Nephron (organoid): ENCODE data around the gene DAB1.
A peak's percentile ranks its signal among the peaks of the same experiment; 100 is the strongest.

Experiments used
- H3K27ac Mint-ChIP-seq, 3 experiments: 2 replicates each; pipeline ENCODE4 v1.8.0; 2020; ENCODE audit warnings: mixed read lengths in 3 of 3, mild to moderate bottlenecking in 2 of 3, moderate library complexity in 1 of 3
- H3K27me3 Mint-ChIP-seq: 2 replicates; pipeline ENCODE4 v1.8.0; 2021; ENCODE audit warnings: low read depth, mild to moderate bottlenecking, moderate library complexity, mixed read lengths
- H3K36me3 Mint-ChIP-seq: 2 replicates; pipeline ENCODE4 v1.8.0; 2020; ENCODE audit warnings: low read depth, mixed read lengths
- H3K4me1 Mint-ChIP-seq: 2 replicates; pipeline ENCODE4 v1.8.0; 2020; ENCODE audit warnings: mixed read lengths
- H3K4me3 Mint-ChIP-seq, 3 experiments: 2 replicates each; pipeline ENCODE4 v1.8.0; 2020; ENCODE audit warnings: mild to moderate bottlenecking in 3 of 3, mixed read lengths in 3 of 3, moderate library complexity in 2 of 3
- H3K9me3 Mint-ChIP-seq: 2 replicates; pipeline ENCODE4 v1.8.0; 2020; ENCODE audit warnings: mixed read lengths
- CTCF ChIP-seq, 3 experiments: fragments of 200-600 bp; sonication (generic); IDR thresholded peaks; one replicate each; pipeline ENCODE4 v1.5.0; 2021; ENCODE audit warnings: antibody characterized with exemption in 3 of 3; ENCODE audit not compliant: unreplicated experiment in 3 of 3

DAB1 gene

GRCh38 chr1:57381426-57381825 is 42.4 kb downstream of the DAB1 start:
- Mint-ChIP-seq H3K36me3 (no peaks in the 10 kb centered on the region), H3K9me3 (no peaks in the 10 kb centered on the region), H3K4me3 (no peak overlapping the region), H3K27ac (no peak overlapping the region), H3K4me1 (no peaks in the 10 kb centered on the region), H3K27me3 (no peaks in the 10 kb centered on the region)
- TF ChIP-seq CTCF (IDR thresholded peaks at IDR 0.05; ENCODE audit: unreplicated experiment in 3 of 3) = no peak

- peaks cover 4% of the 10 kb centered on the region for H3K4me1 Mint-ChIP-seq
- TF ChIP-seq CTCF (IDR thresholded peaks at IDR 0.05; ENCODE audit: unreplicated experiment in 3 of 3) = no peak
- no peaks in the 10 kb centered on the region for H3K9me3 Mint-ChIP-seq
- no peak overlapping the region for H3K27ac Mint-ChIP-seq
- H3K27me3 Mint-ChIP-seq = no peaks in the 10 kb centered on the region
- H3K4me3 Mint-ChIP-seq = no peak overlapping the region
- H3K36me3 Mint-ChIP-seq = no peaks in the 10 kb centered on the region
Measured at GRCh38 chr1:57380923-57381322, 42.9 kb downstream of the DAB1 start.

GRCh38 chr1:57378534-57378933 is 45.3 kb downstream of the DAB1 start:
- H3K27me3 Mint-ChIP-seq = no peaks in the 10 kb centered on the region

GRCh38 chr1:57377339-57378139 is 46.3 kb downstream of the DAB1 start:
- TF ChIP-seq CTCF (IDR thresholded peaks at IDR 0.05; ENCODE audit: unreplicated experiment in 3 of 3) = peak in 1 of 3 experiments; percentile 13
- Mint-ChIP-seq H3K27me3 (no peaks in the 10 kb centered on the region), H3K4me1 (peaks cover 6% of the 10 kb centered on the region), H3K27ac (no peak overlapping the region), H3K4me3 (no peak overlapping the region), H3K36me3 (no peaks in the 10 kb centered on the region), H3K9me3 (no peaks in the 10 kb centered on the region)

More at GRCh38 chr1:57378534-57378933, 45.3 kb downstream of the DAB1 start:
- no peak for TF ChIP-seq CTCF (IDR thresholded peaks at IDR 0.05; ENCODE audit: unreplicated experiment in 3 of 3)
- Mint-ChIP-seq H3K9me3 (no peaks in the 10 kb centered on the region), H3K27ac (no peak overlapping the region), H3K4me1 (peaks cover 6% of the 10 kb centered on the region), H3K4me3 (no peak overlapping the region), H3K36me3 (no peaks in the 10 kb centered on the region)

GRCh38 chr1:57376041-57376440 is 47.8 kb downstream of the DAB1 start:
- Mint-ChIP-seq H3K27ac (no peak overlapping the region), H3K4me1 (peaks cover 6% of the 10 kb centered on the region), H3K27me3 (no peaks in the 10 kb centered on the region), H3K36me3 (no peaks in the 10 kb centered on the region), H3K4me3 (no peak overlapping the region), H3K9me3 (no peaks in the 10 kb centered on the region)
- no peak for TF ChIP-seq CTCF (IDR thresholded peaks at IDR 0.05; ENCODE audit: unreplicated experiment in 3 of 3)

- Mint-ChIP-seq H3K27me3 (no peaks in the 10 kb centered on the region), H3K27ac (no peak overlapping the region)
- TF ChIP-seq CTCF (IDR thresholded peaks at IDR 0.05; ENCODE audit: unreplicated experiment in 3 of 3) = no peak
Measured at GRCh38 chr1:57369889-57370288, 54.0 kb downstream of the DAB1 start.

More at GRCh38 chr1:57369889-57370288, 54.0 kb downstream of the DAB1 start:
- H3K4me3 Mint-ChIP-seq = no peak overlapping the region
- H3K9me3 Mint-ChIP-seq = no peaks in the 10 kb centered on the region
- no peaks in the 10 kb centered on the region for H3K4me1 Mint-ChIP-seq
- no peaks in the 10 kb centered on the region for H3K36me3 Mint-ChIP-seq
